Measurements from ENCODE around the gene DCST1. TPM values are rescaled to one million over a fixed set of nuclear protein-coding genes. Genes with fewer than 3 reads are reported as not detected.

DCST1 gene
- total RNA-seq, 1 donor from 2014 or later, result not detected

DNA sequence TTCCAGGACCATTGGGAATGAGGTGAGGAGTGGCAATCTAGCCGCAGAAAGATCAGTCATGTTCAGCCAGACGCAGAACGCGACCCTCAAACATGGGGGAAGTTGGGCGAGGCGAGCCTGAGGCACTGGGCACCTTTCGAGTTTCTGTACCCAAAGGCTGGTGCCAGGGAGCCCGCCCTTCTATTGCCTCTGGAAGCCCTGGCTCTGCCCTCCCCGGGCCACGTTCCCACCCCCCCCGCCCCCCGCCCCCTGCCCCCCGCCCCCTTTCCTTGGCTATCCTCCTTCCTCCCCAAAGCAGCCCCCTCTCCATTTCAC, 33.3 kb upstream of the DCST1 start:
- H3K36me3 ChIP-seq (ENCODE audit: control insufficient read depth, insufficient read depth, low read length), result peaks cover 6% of the 10 kb centered on the region
- DNase-seq (ENCODE audit: low read depth) (no peak), FAIRE-seq (no peak)
- no peaks in the 10 kb centered on the region for H3K27me3 ChIP-seq (ENCODE audit: control insufficient read depth, insufficient read depth, low read length)
- peak overlapping the region; percentile 96 for H3K4me3 ChIP-seq (ENCODE audit: low read depth, low read length)
- TF ChIP-seq, protein P1, sequence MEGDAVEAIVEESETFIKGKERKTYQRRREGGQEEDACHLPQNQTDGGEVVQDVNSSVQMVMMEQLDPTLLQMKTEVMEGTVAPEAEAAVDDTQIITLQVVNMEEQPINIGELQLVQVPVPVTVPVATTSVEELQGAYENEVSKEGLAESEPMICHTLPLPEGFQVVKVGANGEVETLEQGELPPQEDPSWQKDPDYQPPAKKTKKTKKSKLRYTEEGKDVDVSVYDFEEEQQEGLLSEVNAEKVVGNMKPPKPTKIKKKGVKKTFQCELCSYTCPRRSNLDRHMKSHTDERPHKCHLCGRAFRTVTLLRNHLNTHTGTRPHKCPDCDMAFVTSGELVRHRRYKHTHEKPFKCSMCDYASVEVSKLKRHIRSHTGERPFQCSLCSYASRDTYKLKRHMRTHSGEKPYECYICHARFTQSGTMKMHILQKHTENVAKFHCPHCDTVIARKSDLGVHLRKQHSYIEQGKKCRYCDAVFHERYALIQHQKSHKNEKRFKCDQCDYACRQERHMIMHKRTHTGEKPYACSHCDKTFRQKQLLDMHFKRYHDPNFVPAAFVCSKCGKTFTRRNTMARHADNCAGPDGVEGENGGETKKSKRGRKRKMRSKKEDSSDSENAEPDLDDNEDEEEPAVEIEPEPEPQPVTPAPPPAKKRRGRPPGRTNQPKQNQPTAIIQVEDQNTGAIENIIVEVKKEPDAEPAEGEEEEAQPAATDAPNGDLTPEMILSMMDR (IDR thresholded peaks at IDR 0.05; ENCODE audit: insufficient read depth, low read length, severe bottlenecking), result no peak

DNA sequence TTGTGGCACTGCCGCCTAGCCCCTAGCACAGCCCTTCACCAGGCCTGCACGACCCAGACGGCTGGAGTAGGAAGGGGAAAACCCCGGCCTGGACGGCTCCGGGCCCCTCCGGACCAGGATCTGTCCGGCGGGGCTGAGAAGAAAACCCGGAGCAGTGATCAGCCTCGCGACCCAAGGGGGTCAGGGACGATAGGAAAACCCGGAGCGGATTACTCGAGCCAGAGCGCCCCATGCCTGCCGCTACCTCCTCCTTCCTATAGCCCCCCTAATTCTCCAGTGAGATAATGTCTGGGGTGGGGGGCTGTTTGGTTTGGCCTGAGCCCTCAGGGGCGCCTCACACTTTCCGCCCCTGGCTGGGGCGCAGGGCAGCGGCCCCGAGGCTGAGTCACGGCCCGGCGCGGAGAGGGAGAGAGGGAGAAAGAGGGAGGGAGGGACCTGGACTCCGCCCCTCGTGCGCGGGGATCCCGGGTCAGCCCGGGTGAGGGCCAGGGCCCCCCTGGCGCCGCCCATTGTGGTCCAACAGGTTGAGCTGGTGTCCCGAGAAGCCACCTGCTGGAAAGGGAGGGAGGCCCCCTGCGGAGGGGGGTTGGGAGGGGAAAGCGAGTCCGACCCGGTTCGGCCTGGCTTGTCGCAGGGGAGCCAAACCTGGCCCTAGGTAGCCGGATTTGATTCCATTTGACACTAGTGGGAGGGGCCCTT, 32.7 kb upstream of the DCST1 start:
- FAIRE-seq (no peak), DNase-seq (ENCODE audit: low read depth) (peak; percentile 80)
- Histone ChIP-seq H3K36me3 (ENCODE audit: control insufficient read depth, insufficient read depth, low read length) (peaks cover 8% of the 10 kb centered on the region), H3K27me3 (ENCODE audit: control insufficient read depth, insufficient read depth, low read length) (no peaks in the 10 kb centered on the region), H3K4me3 (ENCODE audit: low read depth, low read length) (peak overlapping the region; percentile 96)
- TF ChIP-seq, protein P1 (IDR thresholded peaks at IDR 0.05; ENCODE audit: insufficient read depth, low read length, severe bottlenecking), result peak; percentile 10

DNA sequence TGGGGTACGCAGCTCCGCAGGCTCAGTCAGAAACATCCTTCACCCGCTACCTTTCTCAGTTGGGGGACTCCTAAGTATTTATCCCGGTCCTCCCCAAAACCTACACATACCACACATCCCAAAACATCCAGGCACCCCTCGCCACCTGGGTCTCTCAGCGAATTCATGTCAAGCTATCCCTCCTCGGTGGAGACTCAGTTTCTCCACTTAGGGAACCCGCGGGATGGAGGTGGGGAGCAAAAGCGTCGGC, 32.3 kb upstream of the DCST1 start:
- Histone ChIP-seq H3K36me3 (ENCODE audit: control insufficient read depth, insufficient read depth, low read length) (peaks cover 11% of the 10 kb centered on the region), H3K4me3 (ENCODE audit: low read depth, low read length) (peak overlapping the region; percentile 96), H3K27me3 (ENCODE audit: control insufficient read depth, insufficient read depth, low read length) (no peaks in the 10 kb centered on the region)
- FAIRE-seq, result no peak
- no peak for DNase-seq (ENCODE audit: low read depth)
- TF ChIP-seq, protein P1 (IDR thresholded peaks at IDR 0.05; ENCODE audit: insufficient read depth, low read length, severe bottlenecking), result no peak

DNA sequence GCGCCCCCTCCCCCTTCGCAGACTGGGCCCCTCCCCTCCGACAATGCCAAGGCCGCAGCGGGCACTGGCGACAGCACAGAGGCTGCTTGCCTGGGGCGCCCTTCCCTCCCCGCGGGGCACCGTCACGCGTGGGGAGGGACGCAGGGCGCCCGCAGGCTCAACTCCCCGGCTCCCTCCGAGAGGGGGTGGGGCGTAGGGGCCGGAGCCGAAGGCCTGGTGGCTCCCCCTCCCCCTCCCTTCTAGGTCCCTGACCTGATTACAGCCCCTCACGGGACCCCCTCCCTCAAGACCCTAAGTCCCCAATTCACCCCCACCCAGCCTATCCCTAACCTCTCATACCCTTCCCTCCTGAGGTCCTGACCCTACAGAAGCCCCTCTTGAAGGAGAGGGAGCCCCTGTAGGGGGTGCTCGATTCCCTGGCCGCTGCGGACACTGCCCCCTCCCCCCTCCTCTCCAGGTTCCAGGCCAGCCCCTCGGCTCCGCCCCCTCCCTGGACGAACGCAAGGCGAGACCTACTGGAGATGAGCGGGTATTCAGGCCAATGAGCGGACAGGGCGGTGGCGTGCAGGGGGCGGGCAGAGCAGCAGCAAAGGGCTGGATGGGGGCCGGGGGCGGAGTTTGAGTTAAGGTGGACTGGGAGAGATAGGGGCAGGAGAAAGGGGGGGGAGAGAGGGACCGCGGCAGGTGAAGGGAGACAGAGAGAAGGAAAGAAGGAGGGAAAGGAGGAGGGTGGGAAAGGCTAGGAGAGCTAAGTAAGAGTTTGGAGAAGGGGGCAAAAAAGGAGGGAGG, 31.8 kb upstream of the DCST1 start:
- no peaks in the 10 kb centered on the region for H3K27me3 ChIP-seq (ENCODE audit: control insufficient read depth, insufficient read depth, low read length)
- no peak for FAIRE-seq
- peak; percentile 94 for DNase-seq (ENCODE audit: low read depth)
- TF ChIP-seq, protein P1 (IDR thresholded peaks at IDR 0.05; ENCODE audit: insufficient read depth, low read length, severe bottlenecking), result peak; percentile 32
- H3K36me3 ChIP-seq (ENCODE audit: control insufficient read depth, insufficient read depth, low read length), result peaks cover 16% of the 10 kb centered on the region
- peak overlapping the region; percentile 96 for H3K4me3 ChIP-seq (ENCODE audit: low read depth, low read length)

DNA sequence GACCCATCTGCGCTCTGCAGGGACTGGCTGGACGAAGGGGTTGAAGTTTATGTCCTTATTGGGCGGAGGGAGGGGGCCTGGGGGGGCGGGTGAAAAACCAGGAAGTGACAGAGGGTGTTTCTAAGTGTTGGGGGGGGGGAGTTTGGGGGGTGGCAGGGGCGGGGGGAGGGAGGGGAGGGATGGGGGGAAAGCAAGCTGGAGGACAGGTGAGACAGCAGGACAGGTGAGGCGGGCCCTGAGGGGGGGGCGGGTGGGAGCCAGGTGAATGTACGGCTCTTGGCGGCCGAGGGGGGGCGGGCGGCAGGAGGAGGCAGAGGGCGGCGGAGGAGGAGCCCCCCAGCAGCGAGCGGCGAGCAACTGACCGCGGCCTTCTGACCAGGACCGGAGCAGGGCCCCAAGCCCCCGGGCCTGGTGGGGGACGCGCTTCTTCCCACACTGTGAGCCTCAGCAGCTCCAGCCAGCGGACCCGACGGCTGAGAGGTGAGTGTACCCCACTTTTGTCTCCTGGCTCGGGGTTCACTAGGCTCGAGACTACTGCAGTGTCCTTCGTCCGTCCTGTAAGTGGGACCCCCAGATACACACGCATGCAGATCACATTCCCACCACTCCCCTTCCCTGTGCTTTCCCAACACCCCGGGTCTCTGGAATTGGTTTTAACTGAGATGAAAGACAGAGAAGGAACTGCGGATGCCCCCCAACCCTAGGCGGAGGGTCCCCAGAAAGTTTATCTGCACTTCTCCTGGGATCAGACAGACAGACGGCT, 31.0 kb upstream of the DCST1 start, which contains the start of gene ZBTB7B:
TSS of gene ZBTB7B (plus strand) at position 339 of the 763 bp plus-strand sequence. CDS start 11,859 bp downstream, outside the sequence.
- no peak for DNase-seq (ENCODE audit: low read depth)
- TF ChIP-seq, protein P1 (IDR thresholded peaks at IDR 0.05; ENCODE audit: insufficient read depth, low read length, severe bottlenecking), result no peak
- Histone ChIP-seq H3K36me3 (ENCODE audit: control insufficient read depth, insufficient read depth, low read length) (peaks cover 21% of the 10 kb centered on the region), H3K27me3 (ENCODE audit: control insufficient read depth, insufficient read depth, low read length) (no peaks in the 10 kb centered on the region), H3K4me3 (ENCODE audit: low read depth, low read length) (peak within 1 kb of the TSS; percentile 96)
- no peak for FAIRE-seq
